ENCODE measurements around the gene SMC1B.
A peak's percentile ranks its signal among the peaks of the same experiment; 100 is the strongest.

The SMC1B gene

DNA sequence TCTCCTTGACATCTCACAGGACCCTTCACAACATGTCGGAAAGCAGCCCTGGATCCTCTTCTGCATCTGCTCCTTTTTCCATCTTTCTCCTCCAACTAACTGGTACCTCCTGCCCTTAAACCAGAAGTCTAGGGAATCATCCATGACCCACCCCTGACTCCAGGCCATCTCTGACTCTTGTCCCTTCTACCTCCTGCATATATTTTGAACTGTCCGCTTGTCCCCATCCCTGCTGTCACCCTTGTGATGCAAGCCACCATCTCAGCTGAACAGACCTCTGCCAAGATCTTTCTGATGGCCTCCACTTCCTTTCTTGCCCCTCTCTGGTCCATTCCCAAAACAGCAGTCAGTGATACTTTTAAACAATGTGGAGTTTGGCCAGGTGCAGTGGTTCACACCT lies 7.1 kb upstream of the SMC1B start:
- no peak overlapping the region for H3K27ac Mint-ChIP-seq
- H3K36me3 Mint-ChIP-seq (ENCODE audit: low read depth) = no peaks in the 10 kb centered on the region
- peaks cover 52% of the 10 kb centered on the region for H3K4me1 Mint-ChIP-seq (ENCODE audit: low read depth)
- intact Hi-C loops (cut with micrococcal nuclease) = no loop called here
- no peak overlapping the region for H3K4me3 Mint-ChIP-seq
- no peaks in the 10 kb centered on the region for H3K9me3 Mint-ChIP-seq
- peaks cover 2% of the 10 kb centered on the region for H3K27me3 Mint-ChIP-seq

DNA sequence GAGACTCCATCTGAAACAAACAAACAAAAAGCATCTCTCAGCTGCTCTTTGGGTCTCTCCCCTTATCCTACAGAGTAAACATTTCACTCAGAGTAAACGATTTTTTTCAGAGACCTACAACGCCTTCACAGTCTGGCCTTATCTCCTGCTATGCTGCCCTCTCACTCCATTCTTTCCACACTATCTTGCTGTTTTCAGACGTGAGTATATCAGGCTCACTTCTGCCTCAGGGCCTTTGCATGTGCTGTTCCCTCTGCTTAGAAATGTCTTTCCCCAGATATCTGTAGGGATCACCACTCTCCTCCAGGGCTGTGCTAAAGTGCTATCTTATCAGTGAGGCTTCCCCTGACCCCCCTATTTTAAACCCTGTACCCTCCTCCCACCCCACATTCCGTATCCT lies 6.6 kb upstream of the SMC1B start:
- no peaks in the 10 kb centered on the region for H3K9me3 Mint-ChIP-seq
- H3K4me1 Mint-ChIP-seq (ENCODE audit: low read depth) = peaks cover 48% of the 10 kb centered on the region
- no peak overlapping the region for H3K4me3 Mint-ChIP-seq
- intact Hi-C loops (cut with micrococcal nuclease) = no loop called here
- peak overlapping the region; percentile 3 for H3K27ac Mint-ChIP-seq
- H3K36me3 Mint-ChIP-seq (ENCODE audit: low read depth) = no peaks in the 10 kb centered on the region
- peaks cover 2% of the 10 kb centered on the region for H3K27me3 Mint-ChIP-seq

- Mint-ChIP-seq H3K4me1 (ENCODE audit: low read depth) (peaks cover 40% of the 10 kb centered on the region), H3K27ac (peak overlapping the region; percentile 10), H3K36me3 (ENCODE audit: low read depth) (no peaks in the 10 kb centered on the region), H3K4me3 (no peak overlapping the region), H3K27me3 (peaks cover 5% of the 10 kb centered on the region), H3K9me3 (no peaks in the 10 kb centered on the region)
- intact Hi-C loops (cut with micrococcal nuclease) = no loop called here
Measured at GRCh38 chr22:45418770-45419138, 5.4 kb upstream of the SMC1B start.

DNA sequence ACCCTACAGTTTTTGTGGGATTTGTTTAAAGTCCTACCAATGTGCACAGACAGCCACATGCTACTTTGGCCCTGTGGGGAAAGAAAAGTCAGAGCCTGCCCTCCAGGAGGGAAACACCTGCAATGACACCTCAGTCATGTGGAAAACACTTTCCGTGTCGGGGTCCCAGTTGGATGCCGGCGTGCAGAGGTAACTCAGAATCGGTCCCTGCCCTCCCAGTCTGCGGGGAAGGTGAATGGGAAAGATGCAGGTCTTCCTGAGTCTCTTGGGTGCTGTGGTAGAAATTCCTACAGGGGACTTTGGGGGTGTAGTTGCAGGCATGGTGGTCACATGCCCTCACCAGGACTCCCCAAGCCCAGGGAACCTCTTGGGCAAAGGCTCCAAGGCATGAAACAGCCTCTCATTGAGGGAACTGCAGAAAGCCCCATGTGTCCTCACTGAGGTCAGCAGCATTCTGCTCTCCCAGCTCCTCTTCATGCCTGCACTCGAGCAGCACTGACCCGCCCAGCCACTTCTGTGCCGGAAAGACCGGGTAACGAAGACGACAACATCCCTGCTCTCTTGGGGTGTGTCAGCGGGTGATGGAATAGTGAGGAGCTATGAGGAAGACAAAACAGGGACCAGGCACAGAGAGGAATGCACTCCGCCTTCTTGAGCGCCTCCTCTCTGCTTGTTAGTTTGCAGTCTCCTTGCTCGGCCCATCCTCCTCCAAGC lies 4.8 kb upstream of the SMC1B start:
- peaks cover 7% of the 10 kb centered on the region for H3K27me3 Mint-ChIP-seq
- H3K4me3 Mint-ChIP-seq = no peak overlapping the region
- no peaks in the 10 kb centered on the region for H3K36me3 Mint-ChIP-seq (ENCODE audit: low read depth)
- H3K9me3 Mint-ChIP-seq = no peaks in the 10 kb centered on the region
- intact Hi-C loops (cut with micrococcal nuclease) = no loop called here
- peaks cover 39% of the 10 kb centered on the region for H3K4me1 Mint-ChIP-seq (ENCODE audit: low read depth)
- H3K27ac Mint-ChIP-seq = peak overlapping the region; percentile 10

DNA sequence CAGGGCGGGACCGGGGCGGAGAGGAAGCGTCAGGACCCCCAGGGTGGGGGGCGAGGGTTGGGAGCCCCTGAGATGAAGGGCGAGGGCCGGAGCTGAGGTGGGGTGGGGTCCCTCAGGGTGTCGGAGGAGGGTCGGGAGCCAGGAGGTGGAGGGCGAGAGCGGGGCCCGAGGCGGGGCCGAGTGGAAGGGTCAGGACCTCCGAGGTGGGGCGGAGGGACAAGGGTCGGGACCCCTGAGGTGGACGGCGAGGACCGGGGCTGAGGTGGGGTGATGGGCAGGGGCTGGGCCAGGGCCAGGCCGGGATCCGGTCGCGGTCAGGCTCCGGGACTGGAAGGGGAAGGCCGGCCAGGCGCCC lies 409 bp downstream of the SMC1B start:
- Mint-ChIP-seq H3K27me3 (peaks cover 7% of the 10 kb centered on the region), H3K9me3 (peaks cover 2% of the 10 kb centered on the region), H3K4me1 (ENCODE audit: low read depth) (peaks cover 14% of the 10 kb centered on the region), H3K4me3 (peak overlapping the region; percentile 68), H3K27ac (no peak overlapping the region), H3K36me3 (ENCODE audit: low read depth) (no peaks in the 10 kb centered on the region)
- intact Hi-C loops (cut with micrococcal nuclease) = loop anchor here (1.0 kb wide), 1 partner anchor 22 kb away; no protein-coding TSS in a partner anchor

DNA sequence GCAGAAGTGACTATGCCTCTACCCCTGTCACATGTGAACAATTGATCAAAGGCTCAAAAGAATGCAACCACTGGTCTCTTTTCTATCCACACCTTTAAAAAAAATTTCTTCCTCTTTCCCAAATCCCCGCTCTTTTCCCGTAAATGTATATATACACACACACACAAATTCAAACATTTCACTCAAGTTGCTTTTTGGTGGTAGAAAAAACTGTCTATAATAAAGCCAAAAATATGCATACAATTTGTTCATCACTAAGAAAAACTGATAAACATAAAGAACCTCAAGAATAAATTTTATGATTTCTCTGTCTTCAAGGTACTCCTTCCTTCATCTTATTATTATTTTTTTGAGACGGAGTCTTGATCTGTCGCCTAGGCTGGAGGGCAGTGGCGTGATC lies 5.6 kb downstream of the SMC1B start:
- Mint-ChIP-seq H3K9me3 (peaks cover 9% of the 10 kb centered on the region), H3K36me3 (ENCODE audit: low read depth) (no peaks in the 10 kb centered on the region), H3K27ac (no peak overlapping the region), H3K27me3 (peaks cover 3% of the 10 kb centered on the region), H3K4me1 (ENCODE audit: low read depth) (peaks cover 13% of the 10 kb centered on the region), H3K4me3 (no peak overlapping the region)
- intact Hi-C loops (cut with micrococcal nuclease) = no loop called here

- no peak overlapping the region for H3K27ac Mint-ChIP-seq
- H3K4me3 Mint-ChIP-seq = no peak overlapping the region
- no peaks in the 10 kb centered on the region for H3K27me3 Mint-ChIP-seq
- peaks cover 2% of the 10 kb centered on the region for H3K9me3 Mint-ChIP-seq
- peaks cover 9% of the 10 kb centered on the region for H3K4me1 Mint-ChIP-seq (ENCODE audit: low read depth)
- intact Hi-C loops (cut with micrococcal nuclease) = no loop called here
- H3K36me3 Mint-ChIP-seq (ENCODE audit: low read depth) = no peaks in the 10 kb centered on the region
Measured at GRCh38 chr22:45402466-45402985, 10.9 kb downstream of the SMC1B start.

GRCh38 chr22:45399712-45400445 lies 13.5 kb downstream of the SMC1B start:
- Mint-ChIP-seq H3K9me3 (no peaks in the 10 kb centered on the region), H3K36me3 (ENCODE audit: low read depth) (no peaks in the 10 kb centered on the region), H3K4me1 (ENCODE audit: low read depth) (peaks cover 9% of the 10 kb centered on the region), H3K27me3 (no peaks in the 10 kb centered on the region), H3K27ac (no peak overlapping the region), H3K4me3 (no peak overlapping the region)
- intact Hi-C loops (cut with micrococcal nuclease) = no loop called here

GRCh38 chr22:45398214-45398613 lies 15.2 kb downstream of the SMC1B start:
- no peaks in the 10 kb centered on the region for H3K9me3 Mint-ChIP-seq
- H3K4me3 Mint-ChIP-seq = no peak overlapping the region
- no peaks in the 10 kb centered on the region for H3K27me3 Mint-ChIP-seq
- peaks cover 2% of the 10 kb centered on the region for H3K4me1 Mint-ChIP-seq (ENCODE audit: low read depth)
- intact Hi-C loops (cut with micrococcal nuclease) = no loop called here
- H3K36me3 Mint-ChIP-seq (ENCODE audit: low read depth) = no peaks in the 10 kb centered on the region
- no peak overlapping the region for H3K27ac Mint-ChIP-seq

DNA sequence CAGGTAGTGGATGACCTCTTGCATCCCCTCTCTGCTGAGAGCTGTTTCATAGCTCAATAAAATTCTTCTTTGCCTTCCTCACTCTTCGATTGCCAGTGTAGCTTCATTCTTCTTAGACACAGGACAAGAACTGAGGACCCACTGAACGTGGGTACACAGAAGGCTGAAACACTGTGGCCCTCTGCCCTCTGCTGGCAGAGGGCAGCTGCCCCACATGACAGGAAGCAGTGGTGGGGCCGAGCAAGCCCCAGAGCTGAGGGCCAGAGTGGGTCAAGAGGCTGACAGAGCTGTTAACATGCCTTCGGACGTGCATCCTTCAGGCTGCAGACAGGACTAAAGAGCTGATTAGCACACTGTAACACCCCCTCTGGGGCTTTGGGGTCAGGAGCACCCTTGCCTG lies 15.6 kb downstream of the SMC1B start:
- Mint-ChIP-seq H3K27me3 (no peaks in the 10 kb centered on the region), H3K4me3 (no peak overlapping the region), H3K9me3 (no peaks in the 10 kb centered on the region), H3K36me3 (ENCODE audit: low read depth) (no peaks in the 10 kb centered on the region), H3K27ac (no peak overlapping the region), H3K4me1 (ENCODE audit: low read depth) (no peaks in the 10 kb centered on the region)
- intact Hi-C loops (cut with micrococcal nuclease) = no loop called here

GRCh38 chr22:45389546-45389945 lies 23.9 kb downstream of the SMC1B start:
- intact Hi-C loops (cut with micrococcal nuclease) = no loop called here
- no peak overlapping the region for H3K4me3 Mint-ChIP-seq
- H3K36me3 Mint-ChIP-seq (ENCODE audit: low read depth) = no peaks in the 10 kb centered on the region
- no peaks in the 10 kb centered on the region for H3K4me1 Mint-ChIP-seq (ENCODE audit: low read depth)
- H3K27ac Mint-ChIP-seq = no peak overlapping the region
- no peaks in the 10 kb centered on the region for H3K9me3 Mint-ChIP-seq
- no peaks in the 10 kb centered on the region for H3K27me3 Mint-ChIP-seq

- peaks cover 5% of the 10 kb centered on the region for H3K4me1 Mint-ChIP-seq (ENCODE audit: low read depth)
- no peaks in the 10 kb centered on the region for H3K9me3 Mint-ChIP-seq
- H3K4me3 Mint-ChIP-seq = no peak overlapping the region
Measured at GRCh38 chr22:45381348-45381747, 32.1 kb downstream of the SMC1B start.

GRCh38 chr22:45376703-45377102 lies 36.7 kb downstream of the SMC1B start:
- Mint-ChIP-seq H3K36me3 (ENCODE audit: low read depth) (no peaks in the 10 kb centered on the region), H3K9me3 (no peaks in the 10 kb centered on the region)

More at GRCh38 chr22:45381348-45381747, 32.1 kb downstream of the SMC1B start:
- H3K36me3 Mint-ChIP-seq (ENCODE audit: low read depth) = no peaks in the 10 kb centered on the region
- H3K27ac Mint-ChIP-seq = no peak overlapping the region
- H3K27me3 Mint-ChIP-seq = no peaks in the 10 kb centered on the region
- intact Hi-C loops (cut with micrococcal nuclease) = no loop called here

DNA sequence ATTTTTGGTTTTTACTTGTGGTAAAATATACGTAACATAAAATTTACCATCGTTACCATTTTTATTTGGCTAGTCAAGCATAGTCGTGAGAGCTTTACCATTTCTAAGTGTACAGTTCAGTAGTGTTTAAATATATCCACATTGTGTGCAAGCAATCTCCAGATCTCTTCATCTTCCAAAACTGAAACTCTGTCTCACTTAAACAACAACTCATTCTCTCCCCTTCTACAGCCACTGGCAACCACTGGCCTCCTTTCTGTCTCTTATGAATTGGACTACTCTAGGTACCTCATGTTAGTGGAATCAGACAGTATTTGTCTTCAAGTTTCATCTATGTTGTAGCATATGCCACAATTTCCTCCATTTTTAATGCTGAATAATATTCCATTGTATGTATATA lies 37.4 kb downstream of the SMC1B start:
- Mint-ChIP-seq H3K27ac (no peak overlapping the region), H3K27me3 (no peaks in the 10 kb centered on the region), H3K9me3 (no peaks in the 10 kb centered on the region), H3K4me3 (no peak overlapping the region), H3K4me1 (ENCODE audit: low read depth) (peaks cover 14% of the 10 kb centered on the region), H3K36me3 (ENCODE audit: low read depth) (no peaks in the 10 kb centered on the region)
- intact Hi-C loops (cut with micrococcal nuclease) = no loop called here

More at GRCh38 chr22:45376703-45377102, 36.7 kb downstream of the SMC1B start:
- H3K4me1 Mint-ChIP-seq (ENCODE audit: low read depth) = peaks cover 14% of the 10 kb centered on the region
- intact Hi-C loops (cut with micrococcal nuclease) = no loop called here
- H3K27ac Mint-ChIP-seq = no peak overlapping the region
- no peak overlapping the region for H3K4me3 Mint-ChIP-seq
- no peaks in the 10 kb centered on the region for H3K27me3 Mint-ChIP-seq

Measured in dendritic cell treated with granulocyte-macrophage colony-stimulating factor and Interleukin-4, amounts not matched to agents 40 ng/mL and 50 ng/mL, for 4 days (primary cell).